Measurements from ENCODE around the gene KLHL29.

The KLHL29 gene

DNA sequence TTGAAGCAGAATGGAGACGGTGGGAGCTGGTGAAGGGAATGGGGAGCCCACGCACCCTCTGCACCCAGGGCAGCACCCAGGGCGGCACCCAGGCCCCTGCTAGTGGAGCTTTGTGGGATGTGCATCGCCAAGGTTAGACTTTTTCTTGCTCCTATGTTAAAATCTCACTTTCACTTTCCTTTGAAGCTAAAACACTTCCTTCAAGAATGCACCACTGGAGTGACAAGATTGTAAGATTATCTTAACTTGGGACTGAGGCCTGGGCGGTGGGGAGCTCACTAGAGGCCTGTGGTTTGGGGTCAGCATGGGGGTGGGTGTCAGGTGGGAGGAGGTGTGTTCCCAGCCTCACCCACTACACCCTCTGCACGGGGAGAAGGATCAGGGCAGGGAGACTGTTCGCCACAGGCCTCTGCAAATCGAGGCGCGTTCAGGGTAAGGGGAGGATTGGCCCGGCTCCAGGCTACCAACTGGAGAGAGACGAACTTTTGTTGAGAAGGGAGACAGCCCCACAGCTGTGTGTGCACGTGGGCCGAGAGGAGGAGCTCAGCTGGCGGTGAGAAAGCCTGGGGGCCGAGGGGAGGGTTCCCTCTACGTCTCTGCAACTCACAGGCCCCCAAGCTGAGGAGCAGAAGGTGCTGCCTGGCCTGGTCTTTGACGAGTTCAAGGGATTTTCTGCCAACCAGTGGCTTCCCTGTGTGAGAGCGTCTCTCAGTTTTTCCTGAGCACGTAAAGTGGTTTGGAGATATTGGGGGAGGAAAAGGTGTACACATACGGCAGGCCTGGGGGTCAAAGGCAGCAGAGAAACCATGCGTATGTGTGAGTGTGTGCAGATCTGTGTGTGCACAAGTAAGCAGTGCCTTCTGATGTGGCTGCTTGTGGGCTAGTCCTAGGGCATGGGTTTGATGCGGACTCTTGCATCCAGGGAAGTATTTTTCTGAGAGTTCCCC, 147.7 kb downstream of the KLHL29 start:
- DNase-seq (ENCODE audit: low read depth), result no peak

- no peak for DNase-seq (ENCODE audit: low read depth)
Observed at GRCh38 chr2:23533338-23533695, 148.3 kb downstream of the KLHL29 start.

- no peak for DNase-seq (ENCODE audit: low read depth)
Observed at GRCh38 chr2:23534771-23535170, 149.8 kb downstream of the KLHL29 start.

- no peak for DNase-seq (ENCODE audit: low read depth)
Observed at GRCh38 chr2:23536326-23536725, 151.3 kb downstream of the KLHL29 start.

- no peak for DNase-seq (ENCODE audit: low read depth)
Observed at GRCh38 chr2:23537991-23538390, 153.0 kb downstream of the KLHL29 start.

DNA sequence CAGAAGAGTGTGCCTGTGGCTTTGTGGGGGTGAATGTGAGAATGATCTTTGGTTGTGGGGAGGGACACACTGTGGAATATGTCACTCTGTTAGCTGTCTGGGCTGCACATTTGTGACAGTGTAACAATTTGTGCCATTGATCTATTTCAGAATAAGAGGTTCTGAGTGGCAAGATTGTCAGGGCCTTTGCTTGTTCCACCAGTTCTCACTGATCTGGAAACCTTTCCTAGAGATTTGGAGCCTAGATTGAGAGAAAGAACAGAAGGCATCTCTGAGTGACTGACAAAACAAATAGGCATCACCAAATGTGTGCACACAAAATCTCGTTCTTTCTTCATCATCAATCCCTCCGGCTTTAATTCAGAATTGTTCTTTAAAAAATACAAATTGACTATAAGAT, 153.6 kb downstream of the KLHL29 start:
- DNase-seq (ENCODE audit: low read depth), result no peak

DNA sequence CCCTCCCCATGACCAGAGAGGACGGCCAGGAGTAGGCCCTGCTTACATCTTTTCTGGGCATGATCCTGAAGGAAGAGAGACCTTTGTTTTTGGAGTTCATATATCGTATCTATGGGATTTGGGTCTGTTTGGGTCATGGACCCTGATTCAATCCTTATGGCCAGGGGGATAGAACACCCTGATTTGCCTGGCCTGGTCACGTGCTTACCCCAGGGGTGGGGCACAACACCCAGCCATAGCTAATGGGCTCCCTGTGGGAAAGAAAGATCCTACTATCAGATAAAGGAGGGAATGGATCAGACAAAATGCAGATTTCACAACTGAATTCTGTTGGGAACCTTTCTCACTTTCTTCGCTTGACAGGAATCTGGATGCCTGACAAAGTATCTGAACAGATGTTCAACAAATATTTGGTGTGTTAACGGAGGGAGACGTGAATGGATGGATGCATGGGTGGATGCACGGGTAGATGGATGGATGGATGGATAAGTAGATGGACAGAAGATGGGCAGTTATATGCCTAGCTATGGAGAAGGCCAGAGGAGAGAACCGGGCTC, 155.9 kb downstream of the KLHL29 start:
- DNase-seq (ENCODE audit: low read depth), result no peak

DNA sequence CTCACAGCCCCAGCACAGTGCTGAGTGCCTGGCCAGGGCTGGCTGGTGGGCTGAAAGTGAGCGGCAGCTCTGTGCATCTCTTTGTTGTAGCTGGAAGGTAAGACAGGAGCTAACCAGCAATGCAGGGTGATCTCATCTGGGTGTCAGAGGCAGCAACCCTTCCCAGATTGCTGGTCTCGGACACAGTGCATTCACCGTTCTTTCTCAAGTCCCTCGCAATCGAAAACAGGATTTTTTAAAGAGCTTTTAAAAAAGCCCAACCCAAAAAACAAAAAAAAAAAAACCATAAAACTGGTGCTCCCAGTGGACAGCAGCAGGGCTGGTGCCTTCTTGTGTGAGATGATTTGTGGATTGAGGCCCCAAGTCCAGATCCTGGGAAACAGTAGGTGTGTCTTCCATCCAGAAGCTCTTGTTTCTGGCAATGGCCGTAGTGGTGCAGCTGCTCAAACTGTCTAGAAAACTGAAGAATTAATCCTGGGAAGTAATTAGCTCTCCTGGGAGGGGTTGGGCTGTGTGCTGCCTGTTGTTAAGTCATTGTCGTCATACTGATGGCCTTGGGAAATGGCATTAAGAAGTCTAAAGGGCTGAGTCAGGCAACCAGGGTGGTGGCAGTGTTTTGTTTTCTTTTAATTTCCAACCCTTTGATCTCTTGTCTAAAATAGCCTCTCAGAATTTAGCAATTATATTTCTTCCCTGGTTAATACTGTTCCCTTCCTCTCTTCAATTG, 156.7 kb downstream of the KLHL29 start:
- no peak for DNase-seq (ENCODE audit: low read depth)

- no peak for DNase-seq (ENCODE audit: low read depth)
Observed at GRCh38 chr2:23542230-23542789, 157.3 kb downstream of the KLHL29 start.

- DNase-seq (ENCODE audit: low read depth), result no peak
Observed at GRCh38 chr2:23543302-23543701, 158.3 kb downstream of the KLHL29 start.

DNA sequence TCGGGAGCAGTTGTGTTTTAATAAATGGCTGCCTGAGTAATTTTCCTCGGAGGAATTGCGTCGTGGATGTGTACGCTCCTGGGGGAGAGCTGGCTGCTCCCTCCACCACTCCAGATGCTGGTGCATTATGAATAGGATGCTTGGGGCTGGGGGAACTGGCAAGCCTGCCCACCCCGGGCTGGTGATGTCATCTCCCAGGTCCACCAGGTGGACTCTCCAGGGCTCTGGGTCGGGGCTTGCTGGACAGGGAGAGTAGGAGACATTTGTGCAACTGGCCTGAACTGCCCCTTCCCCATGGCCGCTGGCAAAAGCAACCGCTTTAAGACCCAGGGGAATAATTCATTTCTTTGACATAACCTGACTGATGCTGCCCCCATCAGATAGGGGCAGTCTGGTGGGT, 158.7 kb downstream of the KLHL29 start:
- no peak for DNase-seq (ENCODE audit: low read depth)

DNA sequence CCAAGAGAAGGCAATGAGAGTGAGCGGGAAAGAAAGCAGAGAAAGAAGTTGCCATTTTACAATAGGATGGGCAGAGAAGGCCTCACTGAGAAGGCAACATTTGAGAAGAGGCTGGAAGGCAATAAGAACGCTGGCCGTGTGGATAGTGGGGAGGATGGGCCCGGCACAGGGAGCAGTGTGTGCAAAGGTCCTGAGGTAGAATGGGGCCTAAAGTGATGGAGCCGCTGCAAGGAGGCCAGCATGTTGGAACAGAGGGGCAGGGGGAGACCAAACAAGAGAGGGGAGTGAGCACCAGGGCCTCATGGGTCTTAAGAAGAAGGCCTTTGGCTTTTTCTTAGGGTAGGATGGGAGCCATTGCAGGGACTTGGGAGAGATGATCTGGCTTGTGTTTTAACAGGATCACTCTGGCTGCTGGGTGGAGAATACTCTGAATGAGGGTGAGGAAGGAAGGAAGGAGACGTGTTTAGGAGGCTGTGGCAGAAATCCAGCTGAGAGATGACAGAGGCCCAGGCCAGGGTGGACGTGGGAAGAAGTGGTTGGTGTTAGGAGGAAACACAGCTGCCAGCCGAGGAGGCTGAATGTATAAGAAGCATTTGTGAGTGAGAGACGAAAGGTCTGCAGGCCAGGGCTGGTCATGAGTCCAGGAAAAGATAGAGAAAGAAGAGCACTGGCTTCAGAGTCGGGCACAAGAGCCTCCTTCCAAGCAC, 159.8 kb downstream of the KLHL29 start:
- no peak for DNase-seq (ENCODE audit: low read depth)

DNA sequence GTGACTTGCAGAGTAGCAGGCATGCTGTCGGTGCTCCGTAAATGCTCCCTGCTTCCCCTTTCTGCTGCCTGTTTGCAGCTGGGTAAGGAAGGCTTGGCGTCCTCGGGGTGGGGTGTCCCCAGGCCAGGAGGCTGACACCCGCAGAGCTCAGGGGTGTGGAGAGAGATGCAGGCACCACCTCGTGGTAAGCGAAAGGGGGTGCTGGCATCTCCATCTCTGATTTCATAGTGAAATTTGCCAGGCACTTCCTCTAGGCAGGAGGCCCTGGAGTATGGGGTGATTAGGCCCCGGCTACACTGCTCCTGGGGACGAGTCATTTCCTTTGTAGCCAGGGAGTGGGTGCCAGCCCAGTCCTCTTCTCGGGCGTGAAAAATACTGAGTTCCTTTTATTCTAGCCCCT, 160.4 kb downstream of the KLHL29 start:
- DNase-seq (ENCODE audit: low read depth), result no peak

DNA sequence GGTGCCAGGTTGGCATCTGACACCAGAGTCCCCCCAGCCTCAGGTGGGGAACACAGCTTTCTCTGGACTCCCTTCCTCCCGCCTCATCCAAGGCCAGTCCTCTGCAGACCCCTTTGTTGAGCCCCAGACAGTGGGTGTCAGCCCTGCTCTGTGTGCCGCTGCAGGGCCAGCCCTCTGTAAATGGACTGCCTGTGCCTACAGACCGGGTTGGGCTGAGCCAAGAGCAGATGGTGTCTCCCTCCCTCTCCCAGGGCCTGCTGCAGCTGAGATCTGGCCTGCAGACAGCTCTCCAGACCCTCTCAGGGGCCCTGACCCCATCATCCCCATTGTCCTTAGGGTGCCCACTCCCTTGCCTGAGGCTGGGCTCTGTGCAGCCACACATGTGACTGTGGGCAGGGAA, 160.8 kb downstream of the KLHL29 start:
- DNase-seq (ENCODE audit: low read depth), result no peak

DNA sequence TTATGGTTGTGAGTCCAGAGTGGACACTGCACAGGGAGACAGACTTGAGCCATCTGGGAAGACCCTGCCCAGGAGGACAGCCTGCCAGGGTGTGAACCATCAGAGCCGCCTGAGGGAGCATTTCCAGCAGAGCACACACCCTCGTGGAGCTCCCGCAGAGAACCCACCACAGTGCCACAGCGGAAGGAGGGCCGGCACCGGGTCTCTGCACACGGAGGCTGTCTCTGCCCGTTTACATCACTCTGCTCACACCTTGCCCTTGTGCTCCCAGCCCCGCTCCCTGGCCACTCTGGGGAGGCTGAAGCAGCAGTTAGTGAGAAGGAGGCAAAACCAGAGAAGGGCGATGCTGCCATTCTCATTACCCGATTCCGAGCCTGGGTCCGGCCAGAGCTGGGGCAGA, 161.9 kb downstream of the KLHL29 start:
- no peak for DNase-seq (ENCODE audit: low read depth)

- DNase-seq (ENCODE audit: low read depth), result no peak
Observed at GRCh38 chr2:23547725-23548124, 162.7 kb downstream of the KLHL29 start.

GRCh38 chr2:23548143-23548769, 163.3 kb downstream of the KLHL29 start:
- no peak for DNase-seq (ENCODE audit: low read depth)

DNA sequence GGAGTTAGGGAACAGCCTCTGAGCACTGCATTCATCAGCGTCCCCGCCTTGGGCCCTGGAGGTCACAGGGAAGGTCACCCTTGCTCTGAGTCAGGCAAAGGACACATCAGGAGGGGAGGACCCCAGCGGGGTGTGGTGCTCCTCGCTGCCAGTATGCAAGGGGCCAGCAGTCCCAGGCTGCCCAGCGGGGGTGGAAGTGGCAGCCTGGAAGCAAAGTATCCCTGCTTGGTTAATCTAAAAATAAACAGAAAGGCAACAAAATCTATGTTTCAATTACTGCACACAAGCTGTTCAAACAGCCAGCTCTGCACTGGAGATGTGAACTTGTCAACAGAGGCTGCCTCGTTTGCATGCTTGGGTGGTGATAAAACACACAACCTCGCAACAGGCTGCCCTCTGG, 164.1 kb downstream of the KLHL29 start:
- DNase-seq (ENCODE audit: low read depth), result no peak

DNA sequence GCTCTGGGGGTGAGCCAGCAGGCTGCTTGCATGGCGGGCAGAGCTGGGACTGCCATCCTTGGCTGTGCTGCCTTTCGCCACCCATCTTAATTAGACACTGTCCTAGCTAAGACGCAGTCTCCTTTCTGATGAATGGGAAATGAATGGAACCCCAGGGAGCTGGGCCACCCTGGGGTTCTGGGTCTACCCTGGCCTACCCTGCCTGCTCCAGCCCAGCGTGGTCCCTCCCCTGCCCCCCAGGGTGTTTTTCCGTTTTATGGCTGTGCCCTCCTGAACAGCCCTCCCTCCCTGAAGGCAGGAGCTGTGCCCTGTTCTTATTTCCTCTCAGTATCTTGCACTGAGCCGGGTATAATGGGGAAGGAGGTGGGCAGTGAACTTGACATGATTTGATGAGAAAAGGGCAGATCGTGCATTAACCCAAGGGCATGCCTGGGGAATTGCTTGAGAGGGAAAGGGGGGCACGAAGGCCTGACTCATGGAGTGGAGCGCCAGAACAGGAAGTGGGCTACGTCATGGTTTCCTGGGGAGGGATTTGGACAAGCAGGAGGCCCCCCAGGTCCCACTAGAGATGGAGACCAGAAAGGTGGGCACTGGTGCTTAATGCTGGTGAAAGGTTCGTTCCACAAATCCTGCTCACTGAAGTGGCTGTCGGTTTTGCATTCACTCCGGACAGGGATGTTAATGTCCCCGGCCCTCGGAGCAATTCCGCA, 165.0 kb downstream of the KLHL29 start:
- no peak for DNase-seq (ENCODE audit: low read depth)

- DNase-seq (ENCODE audit: low read depth), result no peak
Observed at GRCh38 chr2:23550553-23550952, 165.6 kb downstream of the KLHL29 start.

DNA sequence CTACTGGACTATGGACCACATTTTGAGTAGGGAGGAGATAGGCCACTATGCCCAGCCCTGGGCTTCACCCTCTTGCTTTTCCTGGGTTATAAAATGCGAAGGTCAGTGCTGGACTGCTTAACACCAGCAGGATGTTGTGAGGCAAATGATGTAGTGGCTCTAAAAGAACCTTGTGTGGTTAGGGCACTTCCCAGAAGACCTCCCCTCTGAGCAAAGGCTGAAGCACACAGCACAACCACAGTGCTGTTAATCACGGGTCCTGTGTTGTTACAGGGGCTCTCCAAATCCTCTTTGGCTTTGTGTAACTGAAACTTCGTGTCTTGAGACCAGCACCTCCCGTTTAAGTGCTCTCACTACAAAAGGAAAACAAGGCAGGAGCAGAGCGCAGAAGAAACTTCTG, 166.9 kb downstream of the KLHL29 start:
- no peak for DNase-seq (ENCODE audit: low read depth)
